HCT116 (cell line): ENCODE measurements around the gene GSG1L.

Experiments
- CBX3 ChIP-seq: IDR thresholded peaks from 2 replicates; pipeline ENCODE4 v1.6.1; 2012; ENCODE audit warnings: low read depth
- CEBPB ChIP-seq: IDR thresholded peaks from 2 replicates; pipeline ENCODE4 v1.6.1; 2012; ENCODE audit warnings: low read depth
- CTCF ChIP-seq, 3 experiments: fragments of 200-600 bp in 1 of 3; sonication (generic) in 1 of 3; IDR thresholded peaks in 2 of 3; conservative IDR thresholded peaks in 1 of 3; 2 replicates each; pipeline ENCODE4 v1.5.1; 2012 to 2017; ENCODE audit warnings: low read depth in 2 of 3, low read length in 2 of 3, antibody characterized with exemption in 1 of 3, borderline replicate concordance in 1 of 3, control low read depth in 1 of 3, mild to moderate bottlenecking in 1 of 3, mixed read lengths in 1 of 3, mixed run types in 1 of 3, moderate library complexity in 1 of 3; ENCODE audit not compliant: insufficient read depth in 1 of 3
- EZH2 ChIP-seq: fragments of 200-600 bp; sonication (generic); IDR thresholded peaks from 2 replicates; pipeline ENCODE4 v1.6.1; 2017; ENCODE audit warnings: antibody characterized with exemption, mixed run types
- JUND ChIP-seq: IDR thresholded peaks from 2 replicates; pipeline ENCODE4 v1.6.1; 2012
- POLR2A ChIP-seq: IDR thresholded peaks from 2 replicates; pipeline ENCODE4 v1.7.0; 2011; ENCODE audit warnings: borderline replicate concordance; ENCODE audit not compliant: insufficient read depth, insufficient read length; ENCODE audit errors: extremely low read depth
- POLR2AphosphoS5 ChIP-seq: IDR thresholded peaks from 2 replicates; pipeline ENCODE4 v1.6.1; 2011; ENCODE audit warnings: mild to moderate bottlenecking, low read depth, low read length, moderate library complexity
- RAD21 ChIP-seq: IDR thresholded peaks from 2 replicates; pipeline ENCODE4 v1.6.1; 2012; ENCODE audit warnings: low read depth, mild to moderate bottlenecking
- SP1 ChIP-seq: IDR thresholded peaks from 2 replicates; pipeline ENCODE4 v1.6.1; 2012; ENCODE audit warnings: low read depth
- SRF ChIP-seq: IDR thresholded peaks from 2 replicates; pipeline ENCODE4 v1.6.1; 2012; ENCODE audit warnings: low read depth
- YY1 ChIP-seq: IDR thresholded peaks from 2 replicates; pipeline ENCODE4 v1.6.1; 2011; ENCODE audit warnings: low read length, low read depth, moderate library complexity, mild to moderate bottlenecking; ENCODE audit not compliant: insufficient replicate concordance; ENCODE audit errors: extremely low read depth

GRCh38 chr16:27751233-27751632 lies 312.3 kb downstream of the GSG1L start:
- TF ChIP-seq CTCF (IDR thresholded peaks at IDR 0.05 in 2 of 3, conservative IDR thresholded peaks at IDR 0.05 in 1 of 3; ENCODE audit: borderline replicate concordance in 1 of 3, insufficient read depth in 1 of 3, low read depth in 2 of 3, low read length in 2 of 3): no peak
- no peak for TF ChIP-seq POLR2AphosphoS5
- no peak for TF ChIP-seq SP1
- TF ChIP-seq EZH2: no peak
- no peak for TF ChIP-seq CBX3
- TF ChIP-seq CEBPB: no peak
- no peak for TF ChIP-seq RAD21
- no peak for TF ChIP-seq SRF
- no peak for TF ChIP-seq JUND
- no peak for TF ChIP-seq YY1
- TF ChIP-seq POLR2A: no peak
